ENCODE measurements around the gene PAPSS1. TPM values are rescaled to one million over a fixed set of nuclear protein-coding genes. Genes with fewer than 3 reads are reported as not detected.

Gene PAPSS1
- total and polyA plus RNA-seq, 2 donors (not counting 3 experiments of a cell fraction or from before 2014, with no cell fraction given): 69.6 to 77.2 TPM

DNA sequence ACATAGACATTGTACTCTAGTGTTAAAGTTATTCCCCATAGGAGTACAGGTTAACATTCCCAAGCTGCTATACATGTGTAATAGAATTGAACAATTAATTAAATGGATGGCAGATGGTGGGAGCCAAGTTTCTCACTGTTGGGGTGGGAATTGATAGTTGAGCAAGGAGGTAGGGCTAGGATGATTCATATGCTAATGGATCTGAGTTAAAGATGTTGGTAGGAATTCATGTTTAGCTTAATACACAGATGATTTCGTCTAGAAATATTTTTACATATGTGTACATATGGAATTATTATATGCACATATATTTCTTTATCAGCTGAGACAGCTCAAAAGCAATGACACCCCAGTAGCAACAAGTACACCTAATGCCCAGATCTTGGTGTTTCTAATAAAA lies 26.1 kb upstream of the PAPSS1 start:
- H4K20me1 ChIP-seq (replicated peaks; ENCODE audit: control insufficient read depth, extremely low read depth, insufficient read depth, low read length): no peaks in the 10 kb centered on the region
- H3K9me1 ChIP-seq (replicated peaks; ENCODE audit: control insufficient read depth, extremely low read depth, insufficient read depth, low read length): no peaks in the 10 kb centered on the region
- no peak overlapping the region for H3K27ac ChIP-seq (ENCODE audit: insufficient read depth, low read depth, low read length)
- H3K79me2 ChIP-seq (ENCODE audit: control insufficient read depth, insufficient read depth, low read length): no peaks in the 10 kb centered on the region
- BruUV-seq (replicated peaks): no TSS peak
- H2AFZ ChIP-seq (ENCODE audit: low read depth, low read length): no peak overlapping the region
- H3K4me3 ChIP-seq (replicated peaks in 1 of 3; ENCODE audit: insufficient read depth in 1 of 3, low read depth in 1 of 3, low read length in 3 of 3): no peak overlapping the region
- H3K4me2 ChIP-seq (ENCODE audit: insufficient read depth, low read length): no peak overlapping the region
- ChIA-PET POLR2A (no interaction called here), CTCF (interaction anchor here (2.1 kb wide), 1 partner anchor 9 kb away, joined by 8 read pairs; no protein-coding TSS in a partner anchor)
- H3K27me3 ChIP-seq (ENCODE audit: control insufficient read depth in 2 of 2, insufficient read depth in 2 of 2, low read length in 2 of 2): peaks cover 0 to 2% of the 10 kb centered on the region in 2 experiments
- no peak for DNase-seq (ENCODE audit: low read depth, low spot score)
- no peak for FAIRE-seq
- H3K9me3 ChIP-seq (replicated peaks; ENCODE audit: control insufficient read depth, insufficient read depth, low read length): no peaks in the 10 kb centered on the region
- no peak for TF ChIP-seq JUN (IDR thresholded peaks at IDR 0.05; ENCODE audit: borderline replicate concordance, insufficient read depth, insufficient read length, low read depth)
- no peak for TF ChIP-seq MYC (IDR thresholded peaks at IDR 0.05; ENCODE audit: low read depth, low read length)
- TF ChIP-seq POLR2A (IDR thresholded peaks at IDR 0.05; ENCODE audit: low read depth, low read length): no peak
- TF ChIP-seq GATA2 (IDR thresholded peaks at IDR 0.05; ENCODE audit: insufficient read depth, insufficient read length, low read depth, low read length): no peak
- no peak for TF ChIP-seq EZH2 (IDR thresholded peaks at IDR 0.05; ENCODE audit: borderline replicate concordance, low read depth, low read length, severe bottlenecking)
- TF ChIP-seq POLR2AphosphoS5 (IDR thresholded peaks at IDR 0.05; ENCODE audit: insufficient read depth, low read depth, low read length): no peak
- TF ChIP-seq, protein P1, sequence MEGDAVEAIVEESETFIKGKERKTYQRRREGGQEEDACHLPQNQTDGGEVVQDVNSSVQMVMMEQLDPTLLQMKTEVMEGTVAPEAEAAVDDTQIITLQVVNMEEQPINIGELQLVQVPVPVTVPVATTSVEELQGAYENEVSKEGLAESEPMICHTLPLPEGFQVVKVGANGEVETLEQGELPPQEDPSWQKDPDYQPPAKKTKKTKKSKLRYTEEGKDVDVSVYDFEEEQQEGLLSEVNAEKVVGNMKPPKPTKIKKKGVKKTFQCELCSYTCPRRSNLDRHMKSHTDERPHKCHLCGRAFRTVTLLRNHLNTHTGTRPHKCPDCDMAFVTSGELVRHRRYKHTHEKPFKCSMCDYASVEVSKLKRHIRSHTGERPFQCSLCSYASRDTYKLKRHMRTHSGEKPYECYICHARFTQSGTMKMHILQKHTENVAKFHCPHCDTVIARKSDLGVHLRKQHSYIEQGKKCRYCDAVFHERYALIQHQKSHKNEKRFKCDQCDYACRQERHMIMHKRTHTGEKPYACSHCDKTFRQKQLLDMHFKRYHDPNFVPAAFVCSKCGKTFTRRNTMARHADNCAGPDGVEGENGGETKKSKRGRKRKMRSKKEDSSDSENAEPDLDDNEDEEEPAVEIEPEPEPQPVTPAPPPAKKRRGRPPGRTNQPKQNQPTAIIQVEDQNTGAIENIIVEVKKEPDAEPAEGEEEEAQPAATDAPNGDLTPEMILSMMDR (IDR thresholded peaks at IDR 0.05; ENCODE audit: extremely low read depth in 1 of 2, insufficient read depth in 1 of 2, low read depth in 1 of 2, low read length in 2 of 2): no peak
- no peak for TF ChIP-seq FOS (IDR thresholded peaks at IDR 0.05; ENCODE audit: borderline replicate concordance, insufficient read depth, low read length)
- TF ChIP-seq, protein P2, sequence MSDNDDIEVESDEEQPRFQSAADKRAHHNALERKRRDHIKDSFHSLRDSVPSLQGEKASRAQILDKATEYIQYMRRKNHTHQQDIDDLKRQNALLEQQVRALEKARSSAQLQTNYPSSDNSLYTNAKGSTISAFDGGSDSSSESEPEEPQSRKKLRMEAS (IDR thresholded peaks at IDR 0.05; ENCODE audit: insufficient read depth, insufficient read length): no peak
- dilution Hi-C loops (cut with MboI; ENCODE audit: extremely low pct_ligation_motif_present, low sequenced_read_pairs) (no loop called here), intact Hi-C loops (cut with micrococcal nuclease) (no loop called here)
- H3K4me1 ChIP-seq (ENCODE audit: control insufficient read depth, extremely low read depth, insufficient read depth, low read length): peaks cover 5% of the 10 kb centered on the region
- no peak overlapping the region for H3K9ac ChIP-seq (replicated peaks; ENCODE audit: extremely low read depth, insufficient read depth, low read length)
- no peaks in the 10 kb centered on the region for H3K36me3 ChIP-seq (ENCODE audit: control insufficient read depth in 2 of 2, extremely low read depth in 1 of 2, insufficient read depth in 2 of 2, low read length in 2 of 2)
